H1 (cell line): ENCODE measurements around the gene CEACAM6. TPM values are rescaled to one million over a fixed set of nuclear protein-coding genes. Genes with fewer than 3 reads are reported as not detected.
"Not testable (repeated sequence)": the region's sequence is repeated elsewhere in the genome, so short reads cannot be mapped to it uniquely, and the experiment has no call there.

ENCODE experiments used
- CTCF ChIA-PET: fragments of 300-600 bp; sonication (Branson Sonifier 250); formaldehyde crosslinking; loops from one replicate; lab custom pipeline; 2021; ENCODE audit not compliant: partially characterized antibody; lab: Charles Lee
- POLR2A ChIA-PET: fragments of 300-600 bp; sonication (Branson Sonifier 250); formaldehyde crosslinking; loops from one replicate; lab custom pipeline; 2021; ENCODE audit warnings: inconsistent platforms; ENCODE audit not compliant: partially characterized antibody; lab: Charles Lee
- DNase-seq, 2 experiments: peaks; one replicate each; pipeline versions ENCODE4 v3.0.0 to v3.0.0-alpha.2; 2010 to 2022; ENCODE audit warnings: low spot score in 2 of 2, low read depth in 1 of 2, mixed read lengths in 1 of 2
- FAIRE-seq: peaks from 2 replicates; lab custom pipeline; 2011; peaks lifted over from hg19 to GRCh38; lab: Jason Lieb, UNC
- H2AFZ ChIP-seq: 2 replicates; pipeline ENCODE4 v1.8.1; 2012; ENCODE audit warnings: low read length, inconsistent platforms
- H2AK5ac ChIP-seq: 2 replicates; pipeline ENCODE4 v1.6.1; 2013; ENCODE audit warnings: low read depth, low read length
- H2BK120ac ChIP-seq: replicated peaks from 2 replicates; pipeline ENCODE3; 2013; ENCODE audit warnings: low read depth, low read length, inconsistent platforms
- H2BK12ac ChIP-seq: 2 replicates; pipeline ENCODE4 v1.6.1; 2013; ENCODE audit warnings: low read depth, low read length
- H2BK15ac ChIP-seq: 2 replicates; pipeline ENCODE4 v1.6.1; 2013; ENCODE audit warnings: low read length
- H2BK20ac ChIP-seq: 2 replicates; pipeline ENCODE4 v1.6.1; 2013; ENCODE audit warnings: low read length
- H2BK5ac ChIP-seq: 2 replicates; pipeline ENCODE4 v1.6.1; 2013; ENCODE audit warnings: low read depth, low read length
- H3K14ac ChIP-seq: 2 replicates; pipeline ENCODE4 v1.6.1; 2013; ENCODE audit warnings: inconsistent platforms; ENCODE audit not compliant: insufficient read length
- H3K18ac ChIP-seq: 2 replicates; pipeline ENCODE4 v1.6.1; 2013; ENCODE audit warnings: low read length; ENCODE audit errors: extremely low read depth
- H3K23ac ChIP-seq: 2 replicates; pipeline ENCODE4 v1.6.1; 2013; ENCODE audit warnings: inconsistent platforms; ENCODE audit not compliant: insufficient read length
- H3K23me2 ChIP-seq: 2 replicates; pipeline ENCODE4 v1.6.1; 2013; ENCODE audit warnings: low read depth, low read length
- H3K27ac ChIP-seq: 2 replicates; pipeline ENCODE4 v1.6.1; 2011; ENCODE audit warnings: low read depth, low read length, inconsistent platforms
- H3K27me3 ChIP-seq, 4 experiments: replicated peaks in 1 of 4; 1 replicate in 1 of 4; 2 replicates in 3 of 4; pipeline versions ENCODE4 v1.6.1 to v1.8.1; 2011 to 2013; ENCODE audit warnings: low read length in 3 of 4, mild to moderate bottlenecking in 3 of 4, inconsistent platforms in 2 of 4, mixed read lengths in 2 of 4, moderate library complexity in 1 of 4; ENCODE audit not compliant: control insufficient read depth in 3 of 4, insufficient read depth in 3 of 4; ENCODE audit errors: extremely low read depth in 1 of 4
- H3K36me3 ChIP-seq, 4 experiments: 2 replicates each; pipeline versions ENCODE4 v1.6.1 to v1.8.1; 2011 to 2013; ENCODE audit warnings: mild to moderate bottlenecking in 4 of 4, low read length in 3 of 4, moderate library complexity in 2 of 4, control low read depth in 1 of 4, inconsistent platforms in 1 of 4; ENCODE audit not compliant: insufficient read depth in 4 of 4, control insufficient read depth in 2 of 4
- H3K4ac ChIP-seq: replicated peaks from 2 replicates; pipeline ENCODE3; 2013; ENCODE audit warnings: low read length, low read depth, mixed read lengths, inconsistent platforms; ENCODE audit not compliant: insufficient read length
- H3K4me1 ChIP-seq, 4 experiments: replicated peaks in 1 of 4; 1 replicate in 1 of 4; 2 replicates in 3 of 4; pipeline versions ENCODE4 v1.6.1 to v1.8.1; 2011 to 2013; ENCODE audit warnings: low read length in 3 of 4, inconsistent platforms in 2 of 4, mixed read lengths in 1 of 4; ENCODE audit not compliant: insufficient read depth in 4 of 4, control insufficient read depth in 3 of 4
- H3K4me2 ChIP-seq, 2 experiments: 2 replicates each; pipeline versions ENCODE4 v1.6.1 to v1.8.1; 2011 to 2013; ENCODE audit warnings: low read depth in 2 of 2, low read length in 2 of 2, control low read depth in 1 of 2, inconsistent platforms in 1 of 2, mild to moderate bottlenecking in 1 of 2; ENCODE audit not compliant: insufficient read depth in 1 of 2
- H3K4me3 ChIP-seq, 4 experiments: fragments of 200-600, 300-600 bp in 1 of 4; sonication (generic), shearing (Covaris generic), sonication (Bioruptor Twin) in 1 of 4; 2 replicates each; pipeline versions ENCODE4 v1.5.1 to v1.8.1; 2011 to 2016; ENCODE audit warnings: low read length in 4 of 4, low read depth in 3 of 4, control low read depth in 2 of 4, inconsistent platforms in 2 of 4, mild to moderate bottlenecking in 2 of 4, mixed read lengths in 1 of 4, moderate library complexity in 1 of 4; ENCODE audit not compliant: insufficient read depth in 2 of 4; ENCODE audit errors: extremely low read depth in 1 of 4
- H3K56ac ChIP-seq: replicated peaks from 2 replicates; pipeline ENCODE3; 2013; ENCODE audit warnings: low read depth, mild to moderate bottlenecking, mixed read lengths, low read length, inconsistent platforms; ENCODE audit not compliant: insufficient read length
- H3K79me1 ChIP-seq: 2 replicates; pipeline ENCODE4 v1.6.1; 2013; ENCODE audit warnings: low read depth, low read length, control low read depth
- H3K79me2 ChIP-seq, 2 experiments: 2 replicates each; pipeline versions ENCODE4 v1.6.1 to v1.8.1; 2012 to 2013; ENCODE audit warnings: low read length in 2 of 2, mild to moderate bottlenecking in 2 of 2, inconsistent platforms in 1 of 2; ENCODE audit not compliant: insufficient read depth in 2 of 2, control insufficient read depth in 1 of 2
- H3K9ac ChIP-seq, 4 experiments: replicated peaks in 1 of 4; 1 replicate in 1 of 4; 2 replicates in 3 of 4; pipeline versions ENCODE4 v1.6.1 to v1.8.1; 2011 to 2013; ENCODE audit warnings: low read depth in 3 of 4, low read length in 3 of 4, control low read depth in 2 of 4, mild to moderate bottlenecking in 2 of 4, moderate library complexity in 2 of 4, inconsistent platforms in 1 of 4; ENCODE audit errors: extremely low read depth in 1 of 4
- H3K9me3 ChIP-seq, 2 experiments: 2 replicates each; pipeline versions ENCODE4 v1.6.1 to v1.8.1; 2012 to 2013; ENCODE audit warnings: mild to moderate bottlenecking in 2 of 2, moderate library complexity in 2 of 2, control low read depth in 1 of 2, inconsistent platforms in 1 of 2, low read depth in 1 of 2, low read length in 1 of 2, mixed read lengths in 1 of 2; ENCODE audit not compliant: insufficient read depth in 2 of 2
- H4K20me1 ChIP-seq, 2 experiments: replicated peaks in 1 of 2; 2 replicates each; pipeline versions ENCODE3 to v1.8.1; 2011 to 2013; ENCODE audit warnings: inconsistent platforms in 2 of 2, low read length in 2 of 2, mild to moderate bottlenecking in 1 of 2; ENCODE audit not compliant: insufficient read depth in 2 of 2, control insufficient read depth in 1 of 2
- H4K5ac ChIP-seq: 2 replicates; pipeline ENCODE4 v1.6.1; 2013; ENCODE audit warnings: low read length, low read depth, mixed read lengths, inconsistent platforms; ENCODE audit not compliant: insufficient read length
- H4K8ac ChIP-seq: 2 replicates; pipeline ENCODE4 v1.8.0; 2013; ENCODE audit warnings: mild to moderate bottlenecking, moderate library complexity, low read length, inconsistent platforms; ENCODE audit not compliant: insufficient read depth; ENCODE audit errors: extremely low read depth
- H4K91ac ChIP-seq: replicated peaks from 2 replicates; pipeline ENCODE3; 2013; ENCODE audit warnings: low read length, mixed read lengths, inconsistent platforms; ENCODE audit not compliant: insufficient read length
- WGBS, 2 experiments: shearing (Covaris generic) in 1 of 2; methylation state at CpG; one replicate each; pipeline versions ENCODE4 v1.1.6 to v1.1.7; 2013 to 2015; ENCODE audit warnings: low lambda C conversion rate in 2 of 2, mixed read lengths in 2 of 2, inconsistent platforms in 1 of 2, low coverage in 1 of 2, missing lambda C conversion rate in 1 of 2; ENCODE audit not compliant: insufficient replicate concordance in 2 of 2, insufficient coverage in 1 of 2, insufficient read length in 1 of 2; ENCODE audit errors: extremely low coverage in 1 of 2, missing lambda C conversion rate in 1 of 2; 5-methylcytosine and 5-hydroxymethylcytosine counted together
- polyA plus RNA-seq, 7 experiments: library from polyadenylated mRNA; depleted of rRNA in 3 of 7; stranded (reverse) in 5 of 7; unstranded in 2 of 7; fragments of >200 nt in 5 of 7; fragments of 200-250 nt in 2 of 7; gene quantifications; 1 replicate in 5 of 7; 2 replicates in 1 of 7; 4 replicates in 1 of 7; pipeline versions ENCODE4 v1.2.1 to v1.2.3, GENCODE V29; 2011 to 2013; ENCODE audit warnings: missing spikeins in 2 of 7, mixed read lengths in 2 of 7
- total RNA-seq: library from RNA; stranded (reverse); fragmentation: NEBNext Ultra II Directional; extraction: Animal tissue kit (Norgen Biotek cat#: 25700); gene quantifications from 2 replicates; pipeline ENCODE4 v1.2.1, GENCODE V29; 2021

CEACAM6 gene
- total and polyA plus RNA-seq, 2 of the 8 experiments (the other 6 are each of a cell fraction or from before 2014, with no cell fraction given), result not detected

DNA sequence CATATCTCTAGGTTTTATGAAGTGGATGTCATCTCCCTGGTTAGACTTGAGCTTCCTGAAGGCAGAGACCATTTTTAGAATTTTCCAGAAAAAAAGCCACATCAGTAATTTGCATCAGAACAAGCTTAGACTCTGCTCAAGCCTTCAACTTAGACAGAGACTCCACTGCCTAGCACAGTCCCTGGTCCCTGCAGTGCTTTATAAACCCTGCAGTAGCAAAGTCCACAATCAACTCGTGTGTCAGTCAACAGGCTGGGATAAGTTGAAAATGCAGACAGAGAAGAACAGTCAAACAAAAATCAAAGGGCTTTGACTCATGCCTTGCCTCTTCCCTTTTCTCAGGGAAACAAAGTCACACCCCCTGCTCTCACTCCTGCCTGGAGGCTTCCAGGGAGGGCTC is 33.2 kb downstream of the CEACAM6 start:
- H3K27ac ChIP-seq, H4K91ac ChIP-seq, H3K36me3 ChIP-seq, CTCF ChIA-PET, H3K23me2 ChIP-seq, FAIRE-seq, H4K5ac ChIP-seq, H3K18ac ChIP-seq, H3K9ac ChIP-seq, H3K4me3 ChIP-seq, H4K20me1 ChIP-seq, H2BK12ac ChIP-seq, H2AFZ ChIP-seq, H3K4me1 ChIP-seq, H3K27me3 ChIP-seq, DNase-seq, H2AK5ac ChIP-seq, H2BK5ac ChIP-seq, H2BK15ac ChIP-seq, H3K23ac ChIP-seq, H3K79me2 ChIP-seq, H3K56ac ChIP-seq, POLR2A ChIA-PET, H3K14ac ChIP-seq, H2BK20ac ChIP-seq, H3K4ac ChIP-seq, H2BK120ac ChIP-seq, H3K4me2 ChIP-seq, H4K8ac ChIP-seq, H3K79me1 ChIP-seq: not testable (repeated sequence)
- WGBS, 2 experiments, result no CpG with 5 or more reads among the region's 1 CpG
- peaks cover 2 to 30% of the 10 kb centered on the region in 2 experiments; a peak in 3 of 4 replicates for H3K9me3 ChIP-seq

DNA sequence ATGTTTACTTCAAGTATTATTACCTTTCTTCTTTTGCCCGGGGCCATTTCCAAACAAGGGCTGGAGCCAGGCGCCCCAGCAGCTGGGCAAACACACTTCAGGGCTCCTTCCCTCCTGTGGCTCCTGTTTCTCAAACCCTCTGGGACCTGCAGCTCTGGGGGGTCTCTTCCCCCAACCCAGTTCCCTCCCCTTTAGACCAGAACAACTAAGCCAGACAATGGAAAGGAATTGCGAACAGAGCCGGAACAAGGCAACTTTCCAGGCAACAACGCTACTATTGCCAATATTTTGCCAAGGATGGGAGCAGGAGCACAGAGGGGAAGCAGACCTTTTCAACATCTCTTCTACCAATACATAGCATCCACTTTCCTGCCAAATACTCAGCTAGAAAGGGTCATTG is 33.7 kb downstream of the CEACAM6 start:
- H3K14ac ChIP-seq, H3K27ac ChIP-seq, H3K9ac ChIP-seq, H3K79me1 ChIP-seq, H3K4me1 ChIP-seq, H3K36me3 ChIP-seq, H3K4me3 ChIP-seq, H4K8ac ChIP-seq, H3K4me2 ChIP-seq, H2BK20ac ChIP-seq, FAIRE-seq, H3K56ac ChIP-seq, H2BK12ac ChIP-seq, DNase-seq, H2BK15ac ChIP-seq, H4K5ac ChIP-seq, H3K4ac ChIP-seq, H3K23ac ChIP-seq, H3K27me3 ChIP-seq, H2AFZ ChIP-seq, POLR2A ChIA-PET, H2BK120ac ChIP-seq, H3K23me2 ChIP-seq, H2BK5ac ChIP-seq, CTCF ChIA-PET, H3K79me2 ChIP-seq, H2AK5ac ChIP-seq, H4K20me1 ChIP-seq, H3K18ac ChIP-seq, H4K91ac ChIP-seq: not testable (repeated sequence)
- 95% methylated on average over 3 of the region's 5 CpGs; no CpG with 5 or more reads in 1 of the 2 experiments for WGBS, 2 experiments
- peaks cover 0 to 26% of the 10 kb centered on the region in 2 experiments; a peak in 2 of 4 replicates for H3K9me3 ChIP-seq
